DOHH2 (cell line): ENCODE results near the gene OR8S1.

Experiments
- H3F3A ChIP-seq: fragments of 200-600 bp; sonication (generic), shearing (Covaris generic); 2 replicates; pipeline ENCODE4 v1.6.0; 2016; ENCODE audit warnings: antibody characterized with exemption, mild to moderate bottlenecking; ENCODE audit not compliant: control insufficient read depth, insufficient read depth
- H3K27ac ChIP-seq: fragments of 200-600 bp; sonication (generic); 2 replicates; pipeline ENCODE4 v1.5.1; 2014; ENCODE audit warnings: low read depth, mild to moderate bottlenecking, low read length, moderate library complexity
- H3K27me3 ChIP-seq: fragments of 200-600 bp; sonication (generic); 2 replicates; pipeline ENCODE4 v1.6.1; 2014; ENCODE audit warnings: mild to moderate bottlenecking, low read length, mixed read lengths; ENCODE audit not compliant: control insufficient read depth
- H3K36me3 ChIP-seq: fragments of 200-600 bp; sonication (generic); 2 replicates; pipeline ENCODE4 v1.6.1; 2014; ENCODE audit warnings: mild to moderate bottlenecking, low read length, moderate library complexity, mixed read lengths; ENCODE audit not compliant: control insufficient read depth
- H3K4me1 ChIP-seq: fragments of 200-600 bp; sonication (generic); 2 replicates; pipeline ENCODE4 v1.6.1; 2014; ENCODE audit warnings: mild to moderate bottlenecking, low read length, mixed read lengths; ENCODE audit not compliant: control insufficient read depth
- H3K4me2 ChIP-seq: fragments of 200-600 bp; sonication (generic); 2 replicates; pipeline ENCODE4 v1.6.0; 2014; ENCODE audit warnings: mild to moderate bottlenecking, low read length, moderate library complexity
- H3K4me3 ChIP-seq: fragments of 200-600 bp; sonication (generic); 2 replicates; pipeline ENCODE4 v1.5.1; 2014; ENCODE audit warnings: mild to moderate bottlenecking, low read length, mixed read lengths
- H3K79me2 ChIP-seq: fragments of 200-600 bp; sonication (generic); 2 replicates; pipeline ENCODE4 v1.6.1; 2014; ENCODE audit warnings: mild to moderate bottlenecking, low read length, mixed read lengths; ENCODE audit not compliant: control insufficient read depth
- H3K9me2 ChIP-seq: fragments of 200-600 bp; sonication (generic); replicated peaks from 2 replicates; pipeline ENCODE4 v1.6.1; 2014; ENCODE audit warnings: mild to moderate bottlenecking, low read length, mixed read lengths; ENCODE audit not compliant: control insufficient read depth
- H3K9me3 ChIP-seq: fragments of 200-600 bp; sonication (generic); 2 replicates; pipeline ENCODE4 v1.6.1; 2014; ENCODE audit warnings: antibody characterized with exemption, low read length, mixed read lengths; ENCODE audit not compliant: control insufficient read depth, insufficient read depth
- H4K20me1 ChIP-seq: fragments of 200-600 bp; sonication (generic); 2 replicates; pipeline ENCODE4 v1.6.0; 2014; ENCODE audit warnings: low read depth, mild to moderate bottlenecking, antibody characterized with exemption, low read length, moderate library complexity; ENCODE audit not compliant: control insufficient read depth, insufficient read depth
- CTCF ChIP-seq: fragments of 200-600 bp; sonication (generic); IDR thresholded peaks from one replicate; pipeline ENCODE4 v1.5.1; 2014; ENCODE audit warnings: antibody characterized with exemption, mild to moderate bottlenecking, low read depth, low read length; ENCODE audit not compliant: poor library complexity, severe bottlenecking
- EZH2phosphoT487 ChIP-seq: fragments of 200-600 bp; sonication (generic); IDR thresholded peaks from 2 replicates; pipeline ENCODE4 v1.6.1; 2017; ENCODE audit warnings: borderline replicate concordance, mild to moderate bottlenecking, antibody characterized with exemption, low read length, moderate library complexity, mixed read lengths

Gene OR8S1

GRCh38 chr12:48525332-48525731 is at the start of gene OR8S1:
TSS of gene OR8S1 (plus strand) at chr12:48525632. CDS start at chr12:48525632, 0 bp downstream.
- no peak within 1 kb of the TSS for H3K4me2 ChIP-seq
- TF ChIP-seq CTCF (no peak), EZH2phosphoT487 (no peak)
- H3K9me3 ChIP-seq, result no peaks in the 10 kb centered on the region
- H3K79me2 ChIP-seq, result no peaks in the 10 kb centered on the region
- H3K4me1 ChIP-seq, result no peaks in the 10 kb centered on the region
- no peaks in the 10 kb centered on the region for H3K9me2 ChIP-seq
- no peak within 1 kb of the TSS for H3K27ac ChIP-seq
- no peaks in the 10 kb centered on the region for H3F3A ChIP-seq
- no peak within 1 kb of the TSS for H3K4me3 ChIP-seq
- no peaks in the 10 kb centered on the region for H3K36me3 ChIP-seq
- no peaks in the 10 kb centered on the region for H4K20me1 ChIP-seq
- no peaks in the 10 kb centered on the region for H3K27me3 ChIP-seq

- Histone ChIP-seq H4K20me1 (no peaks in the 10 kb centered on the region), H3K4me1 (no peaks in the 10 kb centered on the region), H3K9me2 (no peaks in the 10 kb centered on the region), H3K36me3 (no peaks in the 10 kb centered on the region), H3K27me3 (peaks cover 3% of the 10 kb centered on the region; the same call in 1 of the 2 replicates), H3K4me2 (no peak within 1 kb of the TSS), H3F3A (no peaks in the 10 kb centered on the region), H3K27ac (no peak within 1 kb of the TSS), H3K4me3 (no peak within 1 kb of the TSS), H3K79me2 (no peaks in the 10 kb centered on the region), H3K9me3 (no peaks in the 10 kb centered on the region)
- TF ChIP-seq EZH2phosphoT487, result no peak
- TF ChIP-seq CTCF, result no peak
Observed at GRCh38 chr12:48482198-48482597, 43.2 kb upstream of the OR8S1 start, which contains the start of gene C12orf54. TSS of gene C12orf54 (plus strand) at chr12:48482498. CDS start at chr12:48483297, 799 bp downstream.

GRCh38 chr12:48482930-48483329 is 42.5 kb upstream of the OR8S1 start:
- no peak overlapping the region for H3K4me3 ChIP-seq
- peaks cover 3% of the 10 kb centered on the region; the same call in 1 of the 2 replicates for H3K27me3 ChIP-seq
- H3K27ac ChIP-seq, result no peak overlapping the region
- no peaks in the 10 kb centered on the region for H3K4me1 ChIP-seq
- H3K9me2 ChIP-seq, result no peaks in the 10 kb centered on the region
- TF ChIP-seq EZH2phosphoT487, result no peak
- TF ChIP-seq CTCF, result no peak
- no peak overlapping the region for H3K4me2 ChIP-seq
- H3K79me2 ChIP-seq, result no peaks in the 10 kb centered on the region
- H3K9me3 ChIP-seq, result no peaks in the 10 kb centered on the region
- H3K36me3 ChIP-seq, result no peaks in the 10 kb centered on the region
- H4K20me1 ChIP-seq, result no peaks in the 10 kb centered on the region
- no peaks in the 10 kb centered on the region for H3F3A ChIP-seq
